Astrocyte (in vitro differentiated cells and primary cell): ENCODE data around the gene SPART. TPM values are rescaled to one million over a fixed set of nuclear protein-coding genes. Genes with fewer than 3 reads are reported as not detected.

ENCODE experiments used
- DNase-seq: peaks from one replicate; pipeline ENCODE4 v3.0.0-alpha.2; 2010; ENCODE audit warnings: low read depth
- FAIRE-seq: peaks from 2 replicates; lab custom pipeline; 2011; peaks lifted over from hg19 to GRCh38; lab: Jason Lieb, UNC
- H2AFZ ChIP-seq: 2 replicates; pipeline ENCODE4 v1.6.0; 2012; ENCODE audit warnings: low read depth, low read length, inconsistent platforms
- H3K27ac ChIP-seq: 2 replicates; pipeline ENCODE4 v1.5.1; 2011; ENCODE audit warnings: low read depth, low read length, inconsistent platforms
- H3K27me3 ChIP-seq: 2 replicates; pipeline ENCODE4 v1.6.0; 2011; ENCODE audit warnings: low read length, inconsistent platforms; ENCODE audit not compliant: insufficient read depth
- H3K36me3 ChIP-seq: 2 replicates; pipeline ENCODE4 v1.5.1; 2011; ENCODE audit warnings: low read length, inconsistent platforms; ENCODE audit not compliant: insufficient read depth
- H3K4me1 ChIP-seq: 2 replicates; pipeline ENCODE4 v1.5.1; 2011; ENCODE audit warnings: low read length, inconsistent platforms; ENCODE audit not compliant: insufficient read depth
- H3K4me2 ChIP-seq: 2 replicates; pipeline ENCODE4 v1.6.0; 2012; ENCODE audit warnings: low read length, inconsistent platforms
- H3K4me3 ChIP-seq: 2 replicates; pipeline ENCODE4 v1.5.1; 2011; ENCODE audit warnings: low read depth, mild to moderate bottlenecking, low read length, inconsistent platforms; ENCODE audit not compliant: insufficient read depth
- H3K79me2 ChIP-seq: 2 replicates; pipeline ENCODE4 v1.6.0; 2012; ENCODE audit warnings: mild to moderate bottlenecking, low read length, inconsistent platforms; ENCODE audit not compliant: insufficient read depth
- H3K9ac ChIP-seq: 2 replicates; pipeline ENCODE4 v1.6.0; 2012; ENCODE audit warnings: mild to moderate bottlenecking, low read length, inconsistent platforms
- H3K9me3 ChIP-seq: 2 replicates; pipeline ENCODE4 v1.5.1; 2012; ENCODE audit warnings: low read depth, mild to moderate bottlenecking, low read length, inconsistent platforms; ENCODE audit not compliant: insufficient read depth
- H4K20me1 ChIP-seq: 2 replicates; pipeline ENCODE4 v1.6.0; 2012; ENCODE audit warnings: low read length, inconsistent platforms; ENCODE audit not compliant: insufficient read depth
- H3K27ac Mint-ChIP-seq: one replicate; pipeline ENCODE4 v1.8.0; 2021; ENCODE audit warnings: mild to moderate bottlenecking, mixed read lengths; ENCODE audit not compliant: unreplicated experiment
- H3K27me3 Mint-ChIP-seq: one replicate; pipeline ENCODE4 v1.8.0; 2021; ENCODE audit warnings: low read depth, mixed read lengths; ENCODE audit not compliant: unreplicated experiment
- H3K36me3 Mint-ChIP-seq: one replicate; pipeline ENCODE4 v1.8.0; 2021; ENCODE audit warnings: low read depth, mixed read lengths; ENCODE audit not compliant: unreplicated experiment
- H3K4me1 Mint-ChIP-seq: one replicate; pipeline ENCODE4 v1.8.0; 2021; ENCODE audit warnings: low read depth, mixed read lengths; ENCODE audit not compliant: unreplicated experiment
- H3K4me3 Mint-ChIP-seq: one replicate; pipeline ENCODE4 v1.8.0; 2021; ENCODE audit warnings: mild to moderate bottlenecking, moderate library complexity, mixed read lengths; ENCODE audit not compliant: unreplicated experiment
- H3K9me3 Mint-ChIP-seq: one replicate; pipeline ENCODE4 v1.8.0; 2021; ENCODE audit warnings: mild to moderate bottlenecking, mixed read lengths; ENCODE audit not compliant: unreplicated experiment
- CTCF ChIP-seq: IDR thresholded peaks from 2 replicates; pipeline ENCODE4 v1.5.1; 2011; ENCODE audit warnings: low read depth, mild to moderate bottlenecking, inconsistent platforms, low read length, moderate library complexity; ENCODE audit not compliant: insufficient read depth
- EZH2 ChIP-seq: IDR thresholded peaks from 2 replicates; pipeline ENCODE4 v1.6.1; 2012; ENCODE audit warnings: mild to moderate bottlenecking, low read length, inconsistent platforms; ENCODE audit not compliant: insufficient read depth
- total RNA-seq: library from RNA; stranded (reverse); gene quantifications from 2 replicates; pipeline ENCODE4 v1.2.1, GENCODE V29; 2021

The SPART gene
- total RNA-seq, 1 donor from 2014 or later = 50.6 TPM

DNA sequence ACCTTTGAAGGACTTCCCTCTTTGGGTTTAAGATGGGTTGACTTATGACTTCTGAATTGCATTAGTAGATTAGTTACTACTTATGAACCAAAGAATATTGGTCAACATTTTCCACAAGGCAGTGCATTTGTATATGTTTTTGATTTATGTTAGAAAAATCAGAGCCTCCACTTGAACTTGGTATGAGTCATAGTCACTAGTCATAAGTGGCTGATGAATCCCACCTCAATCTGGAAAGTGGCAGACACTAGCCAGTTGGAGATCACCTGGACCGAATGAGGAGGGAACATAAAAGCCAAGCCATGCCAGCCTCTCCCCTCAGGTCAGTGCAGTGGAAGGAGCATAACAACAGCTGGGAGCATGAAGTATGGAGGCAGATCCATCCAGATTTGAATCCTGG, 39.3 kb upstream of the SPART start:
- Histone ChIP-seq H2AFZ (no peak overlapping the region), H3K79me2 (no peaks in the 10 kb centered on the region), H4K20me1 (no peaks in the 10 kb centered on the region), H3K4me3 (no peak overlapping the region), H3K4me2 (no peak overlapping the region), H3K27ac (no peak overlapping the region), H3K9ac (no peak overlapping the region), H3K36me3 (no peaks in the 10 kb centered on the region), H3K27me3 (no peaks in the 10 kb centered on the region), H3K4me1 (no peaks in the 10 kb centered on the region), H3K9me3 (no peaks in the 10 kb centered on the region)
- DNase-seq (peak; percentile 53), FAIRE-seq (no peak)
- Mint-ChIP-seq H3K36me3 (no peaks in the 10 kb centered on the region), H3K27ac (no peak overlapping the region), H3K27me3 (peaks cover 3% of the 10 kb centered on the region), H3K9me3 (peaks cover 5% of the 10 kb centered on the region), H3K4me1 (peaks cover 4% of the 10 kb centered on the region), H3K4me3 (no peak overlapping the region)
- TF ChIP-seq EZH2 (no peak), CTCF (no peak)

GRCh38 chr13:36382030-36382429, 35.8 kb upstream of the SPART start:
- peaks cover 4% of the 10 kb centered on the region for H3K4me1 Mint-ChIP-seq
- no peak overlapping the region for H3K27ac Mint-ChIP-seq
- DNase-seq = peak; percentile 57
- Histone ChIP-seq H3K27ac (no peak overlapping the region), H3K9me3 (no peaks in the 10 kb centered on the region), H3K4me1 (peaks cover 3% of the 10 kb centered on the region), H3K9ac (no peak overlapping the region), H3K4me3 (no peak overlapping the region), H4K20me1 (no peaks in the 10 kb centered on the region), H3K79me2 (no peaks in the 10 kb centered on the region), H3K36me3 (no peaks in the 10 kb centered on the region), H3K27me3 (no peaks in the 10 kb centered on the region), H3K4me2 (no peak overlapping the region), H2AFZ (no peak overlapping the region)
- H3K4me3 Mint-ChIP-seq = no peak overlapping the region
- FAIRE-seq = no peak
- H3K36me3 Mint-ChIP-seq = no peaks in the 10 kb centered on the region
- TF ChIP-seq EZH2 (no peak), CTCF (no peak)
- H3K9me3 Mint-ChIP-seq = peaks cover 3% of the 10 kb centered on the region
- no peaks in the 10 kb centered on the region for H3K27me3 Mint-ChIP-seq

DNA sequence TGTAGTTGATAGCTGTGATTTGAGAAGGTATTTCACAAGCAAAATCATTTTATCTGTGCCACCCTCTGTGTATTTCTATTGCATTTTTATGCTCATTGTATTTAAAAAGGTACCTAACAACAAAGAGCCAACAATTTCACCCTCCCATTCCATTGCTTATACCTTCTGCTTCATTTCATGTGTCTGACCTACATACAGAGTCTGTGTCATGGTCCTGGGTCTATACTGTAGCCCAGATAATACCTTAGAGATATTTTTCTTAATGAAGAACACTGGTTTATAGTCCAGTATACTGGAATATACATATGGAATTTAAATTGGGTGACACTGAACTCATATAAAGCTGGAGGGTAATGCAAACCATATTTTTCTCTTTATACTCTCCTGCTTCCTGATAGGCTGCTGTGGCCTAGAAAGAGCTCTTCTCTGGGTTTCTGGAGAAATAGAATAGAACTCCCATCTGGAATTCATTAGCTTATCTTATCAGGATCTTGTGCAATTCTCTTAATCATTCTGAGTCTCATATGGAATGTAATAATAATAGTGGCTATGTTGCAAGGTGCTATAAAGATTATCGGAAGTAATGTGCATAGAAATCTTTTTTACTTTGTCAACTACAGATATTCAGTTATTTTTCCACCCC, 31.8 kb upstream of the SPART start:
- DNase-seq (peak; percentile 76), FAIRE-seq (no peak)
- no peak overlapping the region for H3K4me3 Mint-ChIP-seq
- no peaks in the 10 kb centered on the region for H3K9me3 ChIP-seq
- no peaks in the 10 kb centered on the region for H3K36me3 Mint-ChIP-seq
- peaks cover 3% of the 10 kb centered on the region for H3K4me1 ChIP-seq
- no peak overlapping the region for H3K27ac ChIP-seq
- H3K4me2 ChIP-seq = no peak overlapping the region
- H2AFZ ChIP-seq = no peak overlapping the region
- no peaks in the 10 kb centered on the region for H3K9me3 Mint-ChIP-seq
- no peaks in the 10 kb centered on the region for H3K27me3 Mint-ChIP-seq
- no peaks in the 10 kb centered on the region for H3K36me3 ChIP-seq
- H3K27ac Mint-ChIP-seq = no peak overlapping the region
- no peaks in the 10 kb centered on the region for H3K79me2 ChIP-seq
- H4K20me1 ChIP-seq = no peaks in the 10 kb centered on the region
- H3K4me1 Mint-ChIP-seq = peaks cover 4% of the 10 kb centered on the region
- H3K9ac ChIP-seq = no peak overlapping the region
- TF ChIP-seq EZH2 (no peak), CTCF (no peak)
- no peak overlapping the region for H3K4me3 ChIP-seq
- H3K27me3 ChIP-seq = no peaks in the 10 kb centered on the region
